IPS DF 6.9 (cell line): ENCODE results near the gene IFIT3.
"Not testable (repeated sequence)": the region's sequence is repeated elsewhere in the genome, so short reads cannot be mapped to it uniquely, and the experiment has no call there.

Experiments
- DNase-seq: peaks from one replicate; pipeline ENCODE4 v3.0.0-alpha.2; 2013; ENCODE audit warnings: low read depth, low spot score
- H3K27ac ChIP-seq: one replicate; pipeline ENCODE4 v1.5.1; 2013; ENCODE audit warnings: low read length, control low read depth
- H3K27me3 ChIP-seq: 2 replicates; pipeline ENCODE4 v1.6.1; 2013; ENCODE audit warnings: mild to moderate bottlenecking, low read length; ENCODE audit not compliant: control insufficient read depth, insufficient read depth
- H3K36me3 ChIP-seq: 2 replicates; pipeline ENCODE4 v1.6.1; 2013; ENCODE audit warnings: low read length; ENCODE audit not compliant: control insufficient read depth, insufficient read depth
- H3K4me1 ChIP-seq: 2 replicates; pipeline ENCODE4 v1.6.1; 2013; ENCODE audit warnings: low read length; ENCODE audit not compliant: control insufficient read depth, insufficient read depth
- H3K4me3 ChIP-seq: 2 replicates; pipeline ENCODE4 v1.5.1; 2013; ENCODE audit warnings: mild to moderate bottlenecking, low read length
- H3K9me3 ChIP-seq: 2 replicates; pipeline ENCODE4 v1.6.1; 2013; ENCODE audit warnings: low read length, inconsistent platforms; ENCODE audit not compliant: control insufficient read depth, insufficient read depth
- WGBS: extraction: QIAGEN DNeasy Blood & Tissue Kit; methylation state at CpG from one replicate; pipeline ENCODE4 v1.1.7; 2013; ENCODE audit warnings: mixed read lengths, missing lambda C conversion rate; ENCODE audit not compliant: insufficient read length, insufficient coverage; 5-methylcytosine and 5-hydroxymethylcytosine counted together

IFIT3 gene

DNA sequence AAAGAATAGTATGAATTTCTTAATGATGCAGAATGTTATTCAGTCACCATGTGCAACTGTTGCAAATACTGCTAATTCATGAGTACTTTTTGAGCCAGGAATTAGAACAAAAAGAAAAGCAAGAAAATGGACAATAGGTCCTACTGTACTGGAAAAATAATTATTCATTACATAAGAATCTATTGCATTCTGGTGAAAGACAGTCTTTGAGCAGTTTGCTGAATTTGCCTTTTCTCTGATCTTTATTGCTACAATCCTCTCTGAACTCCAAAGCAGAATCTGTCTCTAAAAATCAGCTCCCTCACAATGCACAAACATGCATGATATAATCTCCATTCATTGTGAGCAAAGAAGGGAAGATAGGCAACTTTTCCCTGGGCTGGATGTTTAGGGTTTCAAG is 13.1 kb upstream of the IFIT3 start:
- Histone ChIP-seq H3K4me3 (no peak overlapping the region), H3K27ac (no peak overlapping the region), H3K27me3 (no peaks in the 10 kb centered on the region), H3K4me1 (no peaks in the 10 kb centered on the region; the same call in 1 of the 2 replicates), H3K36me3 (no peaks in the 10 kb centered on the region), H3K9me3 (no peaks in the 10 kb centered on the region)
- DNase-seq = no peak

- not testable (repeated sequence) for DNase-seq, H3K9me3 ChIP-seq, H3K27me3 ChIP-seq, H3K36me3 ChIP-seq, H3K4me3 ChIP-seq, H3K4me1 ChIP-seq, H3K27ac ChIP-seq
- WGBS = no CpG with 5 or more reads among the region's 4 CpGs
These were observed 9.8 kb upstream of the IFIT3 start for GRCh38 chr10:89318047-89318446.

- H3K27ac ChIP-seq, DNase-seq, H3K36me3 ChIP-seq, H3K4me1 ChIP-seq, H3K4me3 ChIP-seq, H3K27me3 ChIP-seq, H3K9me3 ChIP-seq: not testable (repeated sequence)
These were observed 2.7 kb upstream of the IFIT3 start for GRCh38 chr10:89325081-89325480.

DNA sequence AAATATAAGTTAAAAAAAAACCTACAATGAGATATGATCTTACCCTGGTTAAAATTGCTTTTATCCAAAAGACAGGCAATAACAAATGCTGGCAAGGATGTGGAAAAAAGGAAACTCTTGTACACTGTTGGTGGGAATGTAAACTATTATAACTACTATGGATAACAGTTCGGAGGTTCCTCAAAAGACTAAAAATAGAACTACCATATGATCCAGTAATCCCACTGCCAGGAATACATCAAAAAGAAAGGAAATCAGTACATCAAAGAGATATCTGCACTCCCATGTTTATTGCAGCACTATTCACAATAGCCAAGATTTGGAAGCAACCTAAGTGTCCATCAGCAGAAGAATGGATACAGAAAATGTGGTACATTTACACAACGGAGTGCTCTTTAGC is 1.9 kb upstream of the IFIT3 start:
- not testable (repeated sequence) for H3K4me1 ChIP-seq, DNase-seq, H3K27ac ChIP-seq, H3K4me3 ChIP-seq, H3K36me3 ChIP-seq, H3K27me3 ChIP-seq, H3K9me3 ChIP-seq
- WGBS = no CpG with 5 or more reads among the region's 2 CpGs

DNA sequence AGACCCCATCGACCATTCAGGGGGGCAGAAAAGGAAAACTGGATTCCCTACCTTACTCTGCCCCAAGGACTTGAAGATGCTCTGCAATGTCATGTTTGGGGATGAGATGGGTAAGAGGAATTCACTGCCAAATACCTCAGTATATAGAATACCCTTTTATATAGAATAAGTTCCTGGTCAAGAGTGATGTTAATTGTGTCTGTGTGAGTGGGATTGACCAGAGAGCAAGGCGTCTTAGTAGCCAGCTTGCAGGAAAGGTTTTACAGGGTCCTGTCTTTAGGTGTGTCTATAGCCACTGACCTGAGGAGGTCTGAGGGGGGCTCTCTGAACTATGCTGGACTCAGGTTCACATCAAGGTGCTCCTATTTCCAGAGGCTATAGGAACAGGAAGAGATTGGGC is 1.4 kb downstream of the IFIT3 start:
- no peak overlapping the region for H3K4me3 ChIP-seq
- WGBS = no CpG with 5 or more reads among the region's 2 CpGs
- H3K27ac ChIP-seq = no peak overlapping the region

GRCh38 chr10:89330014-89330413 is 2.2 kb downstream of the IFIT3 start:
- H3K4me1 ChIP-seq, H3K27me3 ChIP-seq, H3K36me3 ChIP-seq, H3K4me3 ChIP-seq, H3K27ac ChIP-seq, DNase-seq, H3K9me3 ChIP-seq: not testable (repeated sequence)
- WGBS = no CpG with 5 or more reads among the region's 3 CpGs

More for the DNA sequence above, 1.4 kb downstream of the IFIT3 start:
- no peaks in the 10 kb centered on the region for H3K27me3 ChIP-seq
- H3K9me3 ChIP-seq = no peaks in the 10 kb centered on the region
- no peaks in the 10 kb centered on the region for H3K36me3 ChIP-seq
- peaks cover 9% of the 10 kb centered on the region; the same call in 1 of the 2 replicates for H3K4me1 ChIP-seq
- no peak for DNase-seq

DNA sequence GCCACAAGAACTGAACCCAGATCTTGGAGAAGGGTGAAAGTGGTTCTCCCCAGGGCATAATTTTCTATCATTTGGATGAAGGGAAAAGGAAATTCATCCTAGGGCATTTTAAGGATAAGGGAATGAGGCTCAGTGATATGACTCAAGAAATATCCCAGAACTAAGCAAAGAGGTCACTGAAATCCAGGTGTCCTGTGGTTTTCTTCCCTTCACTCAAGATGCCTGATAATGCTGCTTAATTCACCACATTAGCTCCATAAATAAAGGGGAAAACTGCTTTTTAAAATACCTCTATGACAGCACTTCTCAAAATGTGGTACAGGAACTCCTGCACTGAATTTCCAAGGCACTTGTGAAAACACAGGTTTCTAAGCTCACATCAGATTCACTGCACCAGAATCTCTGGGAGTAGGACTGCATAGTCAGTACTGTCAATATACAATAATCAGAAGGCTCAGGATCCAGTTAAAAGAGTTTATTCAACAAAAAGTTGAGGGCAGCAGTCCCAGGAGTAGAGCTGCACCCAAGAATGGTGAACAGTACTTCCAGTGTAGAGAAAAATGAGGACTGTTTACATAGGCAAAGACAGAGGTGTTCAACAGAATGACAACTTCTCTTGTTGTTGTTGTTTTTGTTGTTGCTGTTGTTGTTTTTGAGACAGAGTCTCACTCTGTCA is 2.9 kb downstream of the IFIT3 start:
- DNase-seq = no peak
- Histone ChIP-seq H3K27ac (no peak overlapping the region), H3K4me3 (no peak overlapping the region), H3K36me3 (no peaks in the 10 kb centered on the region), H3K9me3 (no peaks in the 10 kb centered on the region), H3K4me1 (peaks cover 9% of the 10 kb centered on the region; the same call in 1 of the 2 replicates), H3K27me3 (no peaks in the 10 kb centered on the region)

DNA sequence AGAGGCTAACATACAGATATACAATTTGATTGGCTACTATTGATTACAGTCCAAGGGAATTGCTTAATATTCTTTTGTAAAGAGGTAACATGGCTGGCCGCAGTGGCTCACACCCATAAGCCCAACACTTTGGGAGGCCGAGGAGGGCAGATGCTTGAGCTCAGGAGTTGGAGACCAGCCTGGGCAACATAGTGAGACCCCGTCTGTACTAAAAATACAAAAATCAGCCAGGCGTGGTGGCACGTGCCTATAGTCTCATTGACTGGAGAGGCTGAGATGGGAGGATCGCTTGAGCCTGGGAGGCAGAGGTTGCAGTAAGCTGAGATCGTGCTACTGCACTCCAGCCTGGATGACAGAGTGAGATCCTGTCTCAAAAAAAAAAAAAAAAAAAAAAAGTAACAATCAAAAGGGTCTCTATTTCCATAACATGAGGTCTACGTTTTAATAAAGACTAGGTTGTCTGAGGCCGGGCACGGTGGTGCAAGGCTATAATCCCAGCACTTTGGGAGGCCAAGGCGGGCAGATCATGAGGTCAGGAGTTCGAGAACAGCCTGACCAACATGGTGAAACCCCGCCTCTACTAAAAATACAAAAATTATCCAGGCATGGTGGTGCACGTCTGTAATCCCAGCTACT is 3.8 kb downstream of the IFIT3 start:
- H3K36me3 ChIP-seq, H3K27ac ChIP-seq, DNase-seq, H3K4me1 ChIP-seq, H3K27me3 ChIP-seq, H3K4me3 ChIP-seq, H3K9me3 ChIP-seq: not testable (repeated sequence)
- no CpG with 5 or more reads among the region's 14 CpGs for WGBS

DNA sequence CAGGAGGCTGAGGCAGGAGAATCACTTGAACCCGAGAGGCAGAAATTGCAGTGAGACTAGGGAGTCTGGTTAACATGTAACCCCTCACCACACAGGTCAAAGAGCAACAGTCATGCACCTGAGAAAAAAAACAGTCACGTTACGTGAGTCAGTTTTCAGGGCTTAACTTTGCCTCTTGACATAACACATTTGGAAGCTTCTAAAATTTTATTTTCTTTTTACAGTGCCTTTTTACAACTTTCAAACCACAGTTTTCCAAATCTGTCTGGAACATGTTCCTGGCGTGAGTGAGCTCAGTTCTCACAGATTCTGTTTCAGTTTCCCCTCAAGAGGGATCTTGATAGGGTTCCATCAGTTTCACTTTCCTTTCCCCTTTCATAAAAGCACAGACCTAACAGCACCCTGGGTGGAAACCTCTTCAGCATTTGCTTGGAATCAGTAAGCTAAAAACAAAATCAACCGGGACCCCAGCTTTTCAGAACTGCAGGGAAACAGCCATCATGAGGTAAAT is 4.4 kb downstream of the IFIT3 start:
- peaks cover 7% of the 10 kb centered on the region; the same call in 1 of the 2 replicates for H3K4me1 ChIP-seq
- DNase-seq = no peak
- no CpG with 5 or more reads among the region's 5 CpGs for whole genome bisulfite sequencing
- no peaks in the 10 kb centered on the region for H3K27me3 ChIP-seq
- no peak overlapping the region for H3K4me3 ChIP-seq
- H3K27ac ChIP-seq = no peak overlapping the region
- no peaks in the 10 kb centered on the region for H3K9me3 ChIP-seq
- no peaks in the 10 kb centered on the region for H3K36me3 ChIP-seq

- WGBS = no CpG with 5 or more reads among the region's 3 CpGs
- H3K4me1 ChIP-seq = peaks cover 3% of the 10 kb centered on the region
- H3K4me3 ChIP-seq = no peak overlapping the region
- H3K27me3 ChIP-seq = no peaks in the 10 kb centered on the region
- H3K36me3 ChIP-seq = no peaks in the 10 kb centered on the region
- H3K9me3 ChIP-seq = no peaks in the 10 kb centered on the region
- DNase-seq = no peak
- no peak overlapping the region for H3K27ac ChIP-seq
These were observed 7.4 kb downstream of the IFIT3 start for GRCh38 chr10:89335226-89335625.

DNA sequence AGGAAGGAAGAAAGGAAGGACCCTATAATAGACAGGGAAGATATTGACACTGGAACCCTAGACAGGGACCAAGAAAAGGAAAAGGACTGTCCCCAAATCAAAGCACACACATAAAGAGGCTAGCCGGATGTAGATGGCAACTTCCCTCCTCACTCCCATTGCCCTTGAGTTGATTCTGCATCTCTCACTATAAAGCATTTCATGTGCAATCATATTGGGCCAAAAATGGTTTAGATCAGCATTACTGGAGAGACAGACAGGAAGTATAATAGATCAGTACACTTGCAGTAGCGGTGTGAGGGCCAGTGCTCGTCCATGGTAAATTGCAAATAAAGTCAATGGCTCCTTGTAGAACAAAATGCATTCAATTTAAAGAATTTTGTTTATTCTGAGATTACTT is 8.4 kb downstream of the IFIT3 start:
- H3K36me3 ChIP-seq = no peaks in the 10 kb centered on the region
- no peak overlapping the region for H3K27ac ChIP-seq
- no peak overlapping the region for H3K4me3 ChIP-seq
- no peaks in the 10 kb centered on the region for H3K9me3 ChIP-seq
- no peak for DNase-seq
- H3K27me3 ChIP-seq = no peaks in the 10 kb centered on the region
- WGBS = no CpG with 5 or more reads among the region's 3 CpGs
- peaks cover 3% of the 10 kb centered on the region for H3K4me1 ChIP-seq
